Measurements from ENCODE around the gene SLC38A2. TPM values are rescaled to one million over a fixed set of nuclear protein-coding genes. Genes with fewer than 3 reads are reported as not detected.
A peak's percentile ranks its signal among the peaks of the same experiment; 100 is the strongest.

The SLC38A2 gene
- 919 and 1,020 TPM in 2 replicates for total RNA-seq

DNA sequence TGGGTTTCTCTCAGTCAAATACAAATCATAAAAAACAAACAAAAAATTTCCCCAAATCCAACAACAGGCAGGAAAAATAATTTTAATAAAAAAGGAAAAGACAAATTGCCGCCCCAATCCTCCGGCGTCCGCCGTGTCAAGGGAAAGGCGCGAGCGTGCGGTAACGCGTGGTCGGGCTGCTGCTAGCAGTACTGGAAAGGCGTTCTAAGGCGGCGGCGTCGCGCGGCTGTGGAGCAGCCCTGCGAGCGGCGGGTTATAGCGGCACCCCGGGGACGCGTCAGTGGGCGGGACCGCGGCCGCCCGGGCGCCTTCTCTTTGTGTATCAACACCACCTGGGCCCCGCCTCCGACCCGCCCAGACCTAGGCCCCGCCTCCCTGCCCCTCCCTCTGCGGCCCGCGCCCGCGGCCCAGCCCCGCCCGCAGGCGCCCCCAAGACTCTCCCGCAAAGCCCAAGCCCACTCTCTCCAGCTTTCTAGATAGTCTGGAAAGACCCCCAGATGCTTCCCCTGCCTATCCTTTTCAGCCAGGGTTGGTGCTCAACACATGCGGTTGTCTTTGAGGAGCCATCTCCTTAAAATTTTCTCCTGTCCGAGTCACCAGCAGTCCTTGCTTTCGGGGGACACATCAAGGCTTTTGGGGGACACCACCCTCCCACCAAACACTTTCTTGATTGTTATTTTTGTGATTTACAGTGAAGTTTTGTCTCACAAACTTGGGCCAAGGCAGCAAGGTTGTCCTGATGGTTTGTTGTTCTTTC is at the start of gene SLC38A2:
Gene SLC38A2, minus strand, starts transcription at position 230 of the 757 bp plus-strand sequence. CDS start 1,480 bp downstream, outside the sequence.
- Histone ChIP-seq H3K9me3 (ENCODE audit: low read depth, low read length) (no peaks in the 10 kb centered on the region), H3K4me2 (ENCODE audit: insufficient read depth, low read length) (peak within 1 kb of the TSS; percentile 97), H3K36me3 (ENCODE audit: insufficient read depth, low read length) (peaks cover 38% of the 10 kb centered on the region), H3K4me1 (ENCODE audit: insufficient read depth, low read length) (peaks cover 36% of the 10 kb centered on the region), H3K27me3 (ENCODE audit: insufficient read depth, low read length) (no peaks in the 10 kb centered on the region), H4K20me1 (ENCODE audit: insufficient read depth, low read length) (peaks cover 45% of the 10 kb centered on the region), H2AFZ (ENCODE audit: low read length) (peak within 1 kb of the TSS; percentile 84), H3K79me2 (ENCODE audit: insufficient read depth, low read length) (peaks cover 64% of the 10 kb centered on the region), H3K27ac (ENCODE audit: low read depth, low read length) (peak within 1 kb of the TSS; percentile 97), H3K4me3 (ENCODE audit: insufficient read depth, low read length) (peak within 1 kb of the TSS; percentile 96)
- TF ChIP-seq, protein P1, sequence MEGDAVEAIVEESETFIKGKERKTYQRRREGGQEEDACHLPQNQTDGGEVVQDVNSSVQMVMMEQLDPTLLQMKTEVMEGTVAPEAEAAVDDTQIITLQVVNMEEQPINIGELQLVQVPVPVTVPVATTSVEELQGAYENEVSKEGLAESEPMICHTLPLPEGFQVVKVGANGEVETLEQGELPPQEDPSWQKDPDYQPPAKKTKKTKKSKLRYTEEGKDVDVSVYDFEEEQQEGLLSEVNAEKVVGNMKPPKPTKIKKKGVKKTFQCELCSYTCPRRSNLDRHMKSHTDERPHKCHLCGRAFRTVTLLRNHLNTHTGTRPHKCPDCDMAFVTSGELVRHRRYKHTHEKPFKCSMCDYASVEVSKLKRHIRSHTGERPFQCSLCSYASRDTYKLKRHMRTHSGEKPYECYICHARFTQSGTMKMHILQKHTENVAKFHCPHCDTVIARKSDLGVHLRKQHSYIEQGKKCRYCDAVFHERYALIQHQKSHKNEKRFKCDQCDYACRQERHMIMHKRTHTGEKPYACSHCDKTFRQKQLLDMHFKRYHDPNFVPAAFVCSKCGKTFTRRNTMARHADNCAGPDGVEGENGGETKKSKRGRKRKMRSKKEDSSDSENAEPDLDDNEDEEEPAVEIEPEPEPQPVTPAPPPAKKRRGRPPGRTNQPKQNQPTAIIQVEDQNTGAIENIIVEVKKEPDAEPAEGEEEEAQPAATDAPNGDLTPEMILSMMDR (IDR thresholded peaks at IDR 0.05; ENCODE audit: extremely low read depth, low read depth, low read length) = no peak
- peak; percentile 98 for DNase-seq (ENCODE audit: insufficient read length, low spot score, missing footprints)

DNA sequence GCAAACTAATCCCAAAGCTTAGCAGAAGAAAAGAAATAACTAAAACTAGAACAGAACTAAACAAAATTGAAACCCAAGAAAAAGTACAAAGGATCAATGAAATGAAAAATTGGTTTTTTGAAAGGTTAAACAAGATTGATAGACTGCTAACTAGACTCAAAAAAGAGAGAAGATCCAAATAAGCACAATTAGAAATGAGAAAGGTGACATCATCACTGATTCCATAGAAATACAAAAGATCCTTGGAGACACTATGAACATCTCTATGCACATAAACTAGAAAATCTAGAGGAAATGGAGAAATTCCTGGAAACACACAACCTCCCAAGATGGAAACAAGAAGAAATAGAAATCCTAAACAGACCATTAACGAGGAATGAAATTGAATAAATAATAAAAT is 47.1 kb upstream of the SLC38A2 start:
- no peaks in the 10 kb centered on the region for H3K9me3 ChIP-seq (ENCODE audit: low read depth, low read length)
- TF ChIP-seq, protein P1 (IDR thresholded peaks at IDR 0.05; ENCODE audit: extremely low read depth, low read depth, low read length) = no peak
- no peak overlapping the region for H3K4me2 ChIP-seq (ENCODE audit: insufficient read depth, low read length)
- H3K4me1 ChIP-seq (ENCODE audit: insufficient read depth, low read length) = peaks cover 11% of the 10 kb centered on the region
- DNase-seq (ENCODE audit: insufficient read length, low spot score, missing footprints) = no peak
- no peaks in the 10 kb centered on the region for H3K27me3 ChIP-seq (ENCODE audit: insufficient read depth, low read length)
- H3K27ac ChIP-seq (ENCODE audit: low read depth, low read length) = no peak overlapping the region
- no peak overlapping the region for H2AFZ ChIP-seq (ENCODE audit: low read length)
- no peaks in the 10 kb centered on the region for H3K79me2 ChIP-seq (ENCODE audit: insufficient read depth, low read length)
- no peaks in the 10 kb centered on the region for H3K36me3 ChIP-seq (ENCODE audit: insufficient read depth, low read length)
- H3K4me3 ChIP-seq (ENCODE audit: insufficient read depth, low read length) = no peak overlapping the region
- H4K20me1 ChIP-seq (ENCODE audit: insufficient read depth, low read length) = no peaks in the 10 kb centered on the region

DNA sequence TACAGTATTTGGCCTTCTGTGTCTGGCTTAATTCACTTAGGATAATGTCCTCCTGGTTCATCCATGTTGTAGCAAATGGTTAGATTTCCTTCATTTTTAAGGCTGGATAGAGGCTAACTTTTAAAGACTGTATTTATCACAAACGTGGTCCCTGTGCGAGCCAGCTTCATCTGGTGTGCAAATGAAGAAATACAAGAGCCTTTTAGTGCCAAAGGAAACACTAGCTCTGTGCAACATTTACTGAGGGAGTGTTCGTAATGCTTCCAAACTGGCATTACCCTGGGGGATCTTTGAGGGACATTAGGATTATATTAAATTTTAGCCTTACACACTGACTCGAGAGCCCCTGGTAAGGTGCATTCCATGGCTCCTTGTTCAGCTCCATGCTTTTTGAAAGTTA is 43.0 kb upstream of the SLC38A2 start:
- no peaks in the 10 kb centered on the region for H3K79me2 ChIP-seq (ENCODE audit: insufficient read depth, low read length)
- peaks cover 16% of the 10 kb centered on the region for H3K4me1 ChIP-seq (ENCODE audit: insufficient read depth, low read length)
- H3K4me3 ChIP-seq (ENCODE audit: insufficient read depth, low read length) = no peak overlapping the region
- no peak overlapping the region for H3K4me2 ChIP-seq (ENCODE audit: insufficient read depth, low read length)
- no peak overlapping the region for H3K27ac ChIP-seq (ENCODE audit: low read depth, low read length)
- no peaks in the 10 kb centered on the region for H3K36me3 ChIP-seq (ENCODE audit: insufficient read depth, low read length)
- TF ChIP-seq, protein P1 (IDR thresholded peaks at IDR 0.05; ENCODE audit: extremely low read depth, low read depth, low read length) = no peak
- DNase-seq (ENCODE audit: insufficient read length, low spot score, missing footprints) = no peak
- H4K20me1 ChIP-seq (ENCODE audit: insufficient read depth, low read length) = no peaks in the 10 kb centered on the region
- peak overlapping the region; percentile 84 for H2AFZ ChIP-seq (ENCODE audit: low read length)
- no peaks in the 10 kb centered on the region for H3K9me3 ChIP-seq (ENCODE audit: low read depth, low read length)
- H3K27me3 ChIP-seq (ENCODE audit: insufficient read depth, low read length) = no peaks in the 10 kb centered on the region

DNA sequence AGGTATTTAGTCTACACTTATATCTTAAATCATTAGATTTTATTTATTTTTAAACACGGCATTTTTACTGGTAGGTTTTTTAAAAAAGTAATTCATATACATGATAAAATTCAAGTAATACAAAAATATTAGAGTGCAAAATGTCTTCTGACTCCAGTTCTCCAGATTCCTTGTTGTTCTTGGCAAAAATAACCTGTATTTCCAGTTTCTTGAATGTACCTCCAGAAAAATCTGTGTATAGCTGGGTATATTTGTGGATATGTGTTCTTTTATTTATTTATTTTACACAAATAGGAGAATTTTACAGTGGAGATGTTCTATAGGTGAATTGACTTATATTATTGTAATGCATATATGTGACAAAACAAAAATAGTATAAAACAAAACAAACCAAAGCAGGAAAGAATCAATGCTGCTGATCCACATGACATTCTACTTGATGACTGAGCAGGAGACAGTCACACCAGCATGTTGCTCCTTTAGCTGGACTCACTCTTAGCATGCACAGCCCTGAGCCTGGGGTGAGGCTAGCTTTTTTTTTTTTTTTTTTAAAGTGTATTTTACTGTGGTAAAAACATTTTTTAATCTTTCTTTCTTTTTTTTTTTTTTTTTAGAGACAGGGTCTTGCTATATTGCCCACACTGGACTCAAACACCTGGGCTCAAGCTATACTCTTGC is 42.2 kb upstream of the SLC38A2 start:
- no peak overlapping the region for H3K4me3 ChIP-seq (ENCODE audit: insufficient read depth, low read length)
- H3K27ac ChIP-seq (ENCODE audit: low read depth, low read length) = no peak overlapping the region
- H3K9me3 ChIP-seq (ENCODE audit: low read depth, low read length) = no peaks in the 10 kb centered on the region
- no peaks in the 10 kb centered on the region for H4K20me1 ChIP-seq (ENCODE audit: insufficient read depth, low read length)
- no peaks in the 10 kb centered on the region for H3K36me3 ChIP-seq (ENCODE audit: insufficient read depth, low read length)
- no peaks in the 10 kb centered on the region for H3K79me2 ChIP-seq (ENCODE audit: insufficient read depth, low read length)
- H3K4me2 ChIP-seq (ENCODE audit: insufficient read depth, low read length) = no peak overlapping the region
- peaks cover 20% of the 10 kb centered on the region for H3K4me1 ChIP-seq (ENCODE audit: insufficient read depth, low read length)
- no peaks in the 10 kb centered on the region for H3K27me3 ChIP-seq (ENCODE audit: insufficient read depth, low read length)
- H2AFZ ChIP-seq (ENCODE audit: low read length) = no peak overlapping the region
- no peak for DNase-seq (ENCODE audit: insufficient read length, low spot score, missing footprints)
- TF ChIP-seq, protein P1 (IDR thresholded peaks at IDR 0.05; ENCODE audit: extremely low read depth, low read depth, low read length) = no peak
